Epithelial cell of proximal tubule (primary cell): Measurements from ENCODE around the gene GARIN5A. TPM values are rescaled to one million over a fixed set of nuclear protein-coding genes. Genes with fewer than 3 reads are reported as not detected.
A peak's percentile ranks its signal among the peaks of the same experiment; 100 is the strongest.

ENCODE experiments used
- DNase-seq: peaks from one replicate; pipeline ENCODE4 v3.0.0-alpha.2; 2011; ENCODE audit warnings: low read depth
- H3K4me3 ChIP-seq: 2 replicates; pipeline ENCODE4 v1.5.1; 2011; ENCODE audit warnings: low read depth, mild to moderate bottlenecking, low read length
- total RNA-seq: library from RNA; depleted of rRNA; stranded (reverse); fragments of >200 nt; gene quantifications from 2 replicates; pipeline ENCODE4 v1.2.3, GENCODE V29; 2015
- TF ChIP-seq, protein P1 (sequence below): conservative IDR thresholded peaks from 2 replicates; pipeline ENCODE4 v1.5.1; 2012; ENCODE audit warnings: low read depth, mild to moderate bottlenecking, low read length

Gene GARIN5A
- total RNA-seq, 1 donor from 2014 or later, result 0.69 TPM

DNA sequence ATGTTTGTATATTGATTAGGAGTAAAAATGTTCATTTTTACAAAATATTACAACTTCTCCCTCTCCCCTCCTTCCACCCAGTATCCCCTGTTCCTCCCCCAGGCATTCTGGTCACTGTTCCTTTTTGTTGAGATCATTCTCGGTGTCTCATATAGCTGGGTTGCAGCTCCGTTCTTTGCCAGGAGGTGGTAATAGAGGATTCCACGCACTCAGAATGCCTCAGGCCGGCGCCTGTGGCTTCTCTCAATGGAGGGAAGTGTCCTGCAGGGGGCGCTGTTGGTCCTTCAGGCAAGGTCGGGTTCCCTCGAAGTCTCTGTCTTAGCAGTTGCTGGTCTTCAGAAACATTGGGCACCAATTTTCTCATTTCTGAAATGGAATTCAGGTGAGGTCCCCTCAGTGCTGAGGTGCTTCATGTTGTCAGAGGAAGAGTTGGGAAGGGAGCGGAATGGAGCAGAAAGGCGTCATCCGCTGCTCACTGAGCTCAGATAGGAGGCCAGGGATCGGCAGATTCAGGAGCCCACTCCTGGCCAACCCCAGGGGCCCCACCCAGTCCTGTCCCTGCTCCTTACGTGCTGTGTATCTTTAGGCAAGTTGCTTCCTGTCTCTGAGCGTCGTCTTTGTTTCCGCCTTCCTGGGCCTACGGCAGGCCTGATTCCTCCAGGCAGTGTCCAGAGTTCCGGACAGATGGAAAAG lies 10.3 kb upstream of the GARIN5A start:
- TF ChIP-seq, protein P1, sequence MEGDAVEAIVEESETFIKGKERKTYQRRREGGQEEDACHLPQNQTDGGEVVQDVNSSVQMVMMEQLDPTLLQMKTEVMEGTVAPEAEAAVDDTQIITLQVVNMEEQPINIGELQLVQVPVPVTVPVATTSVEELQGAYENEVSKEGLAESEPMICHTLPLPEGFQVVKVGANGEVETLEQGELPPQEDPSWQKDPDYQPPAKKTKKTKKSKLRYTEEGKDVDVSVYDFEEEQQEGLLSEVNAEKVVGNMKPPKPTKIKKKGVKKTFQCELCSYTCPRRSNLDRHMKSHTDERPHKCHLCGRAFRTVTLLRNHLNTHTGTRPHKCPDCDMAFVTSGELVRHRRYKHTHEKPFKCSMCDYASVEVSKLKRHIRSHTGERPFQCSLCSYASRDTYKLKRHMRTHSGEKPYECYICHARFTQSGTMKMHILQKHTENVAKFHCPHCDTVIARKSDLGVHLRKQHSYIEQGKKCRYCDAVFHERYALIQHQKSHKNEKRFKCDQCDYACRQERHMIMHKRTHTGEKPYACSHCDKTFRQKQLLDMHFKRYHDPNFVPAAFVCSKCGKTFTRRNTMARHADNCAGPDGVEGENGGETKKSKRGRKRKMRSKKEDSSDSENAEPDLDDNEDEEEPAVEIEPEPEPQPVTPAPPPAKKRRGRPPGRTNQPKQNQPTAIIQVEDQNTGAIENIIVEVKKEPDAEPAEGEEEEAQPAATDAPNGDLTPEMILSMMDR, result peak; percentile 63
- no peak overlapping the region for H3K4me3 ChIP-seq
- DNase-seq, result no peak

DNA sequence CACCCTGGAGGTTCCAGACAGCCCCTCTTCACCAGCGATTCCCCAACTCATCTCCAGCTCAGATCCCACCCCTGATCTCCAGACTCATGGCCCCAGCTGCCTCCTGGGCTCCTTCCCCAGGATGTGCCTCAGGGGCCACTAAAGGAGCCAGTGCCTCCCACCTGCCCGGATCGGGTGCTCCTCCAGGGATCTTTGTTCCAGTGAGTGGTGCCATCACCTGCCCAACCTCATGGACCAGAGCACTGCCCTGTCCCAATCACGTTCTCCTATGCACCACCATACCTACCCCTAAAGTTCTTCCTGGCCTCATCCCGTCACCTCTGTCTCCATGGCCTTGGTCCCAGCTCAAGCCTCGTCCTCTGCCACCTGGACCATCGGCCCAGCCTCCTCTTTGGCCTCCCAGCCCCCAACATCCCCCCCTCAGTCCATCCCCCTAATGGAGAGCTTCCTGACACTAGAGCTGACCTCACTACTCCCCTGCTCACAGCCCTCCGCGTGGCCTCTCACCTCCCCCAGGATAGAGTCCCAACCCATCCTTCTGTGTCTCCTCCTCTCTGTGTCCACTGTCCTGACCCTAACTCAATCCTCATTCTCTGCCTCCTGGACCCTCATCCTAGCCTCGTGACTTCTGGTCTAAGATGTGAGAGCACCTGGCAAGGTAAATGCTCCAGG lies 8.8 kb upstream of the GARIN5A start:
- TF ChIP-seq, protein P1, result no peak
- H3K4me3 ChIP-seq, result no peak overlapping the region
- no peak for DNase-seq

DNA sequence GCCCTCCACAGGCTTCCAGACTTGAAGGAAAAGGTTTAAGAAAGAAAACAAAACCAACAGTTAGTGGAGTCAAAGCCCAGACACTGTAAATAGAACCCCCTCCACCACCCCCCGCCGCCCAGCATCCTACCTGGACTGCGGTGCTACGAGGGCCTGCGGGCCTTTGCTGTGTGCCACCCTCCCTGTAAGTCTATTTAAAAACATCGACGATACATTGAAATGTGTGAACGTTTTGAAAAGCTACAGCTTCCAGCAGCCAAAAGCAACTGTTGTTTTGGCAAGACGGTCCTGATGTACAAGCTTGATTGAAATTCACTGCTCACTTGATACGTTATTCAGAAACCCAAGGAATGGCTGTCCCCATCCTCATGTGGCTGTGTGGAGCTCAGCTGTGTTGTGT lies 6.3 kb upstream of the GARIN5A start:
- no peak overlapping the region for H3K4me3 ChIP-seq

DNA sequence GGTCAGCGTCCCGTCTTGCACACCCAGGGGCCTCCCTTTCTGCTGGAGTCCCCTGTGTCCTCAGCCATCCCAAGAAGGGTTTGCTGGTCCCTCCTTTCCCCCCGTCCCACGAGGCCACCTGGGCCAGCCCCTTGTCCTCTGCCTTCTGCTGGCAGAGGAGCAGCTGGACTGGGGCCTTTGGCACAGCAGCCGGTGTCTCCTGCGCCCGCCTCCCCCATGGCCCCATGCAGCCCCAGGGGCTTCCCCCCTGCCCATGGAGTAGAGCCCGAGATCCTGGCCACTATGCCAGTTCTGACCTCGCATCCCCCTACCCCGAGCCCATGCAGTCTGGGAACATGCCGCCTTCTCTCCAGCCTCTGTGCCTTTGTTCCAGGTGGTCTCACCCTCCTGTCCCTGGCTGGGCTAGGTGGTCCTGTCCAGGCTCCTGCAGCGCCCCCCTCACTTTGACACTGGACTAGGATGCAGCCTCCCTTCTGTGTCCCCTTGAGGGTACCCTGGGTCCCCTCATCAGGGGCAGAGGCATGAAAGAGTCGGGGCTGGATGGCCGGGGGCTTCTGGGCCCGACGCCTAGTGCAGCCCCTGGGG lies 5.7 kb upstream of the GARIN5A start:
- DNase-seq, result no peak
- no peak overlapping the region for H3K4me3 ChIP-seq
- TF ChIP-seq, protein P1, result no peak

More for the DNA sequence above, 6.3 kb upstream of the GARIN5A start:
- DNase-seq, result no peak
- TF ChIP-seq, protein P1, result no peak

DNA sequence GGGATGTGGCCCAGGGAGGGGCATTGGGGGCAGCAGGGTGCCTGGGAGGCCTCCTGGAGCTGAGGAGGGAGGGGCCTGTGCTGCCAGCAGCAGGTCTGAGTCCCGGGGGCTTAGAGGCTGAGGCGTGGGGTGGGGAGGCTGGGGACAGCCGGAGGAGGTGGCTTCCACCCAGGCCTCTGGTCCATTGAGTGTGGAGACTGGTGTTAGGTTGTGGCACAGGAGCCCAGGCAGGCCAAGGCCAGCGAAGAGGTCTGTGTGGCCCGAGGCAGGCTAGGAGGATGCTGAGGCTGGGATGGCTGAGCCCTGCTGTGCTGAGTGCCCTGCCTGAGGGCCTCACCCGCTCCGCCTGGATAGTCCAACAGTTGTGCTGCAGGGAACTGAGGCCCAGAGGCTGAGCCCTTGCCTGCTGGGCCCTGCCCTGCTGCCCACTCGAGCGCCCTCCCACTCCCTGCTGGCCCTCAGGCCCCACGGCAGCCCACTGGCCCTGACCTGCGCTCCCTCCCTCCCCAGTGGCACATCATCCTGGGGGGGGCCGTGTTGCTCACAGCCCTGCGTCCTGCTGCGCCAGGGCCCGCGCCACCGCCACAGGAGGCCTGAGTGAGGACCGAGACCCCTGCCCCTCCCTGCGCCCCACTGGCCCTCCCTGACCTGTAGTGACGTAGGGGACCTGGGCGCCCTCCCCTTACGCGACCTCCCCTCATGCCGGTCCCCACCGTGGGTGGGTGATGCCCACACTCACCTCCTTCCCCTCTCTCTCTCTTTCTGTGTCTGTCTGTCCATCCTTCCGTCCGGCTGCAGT lies 4.9 kb upstream of the GARIN5A start:
- no peak for DNase-seq
- TF ChIP-seq, protein P1, result no peak
- H3K4me3 ChIP-seq, result no peak overlapping the region

DNA sequence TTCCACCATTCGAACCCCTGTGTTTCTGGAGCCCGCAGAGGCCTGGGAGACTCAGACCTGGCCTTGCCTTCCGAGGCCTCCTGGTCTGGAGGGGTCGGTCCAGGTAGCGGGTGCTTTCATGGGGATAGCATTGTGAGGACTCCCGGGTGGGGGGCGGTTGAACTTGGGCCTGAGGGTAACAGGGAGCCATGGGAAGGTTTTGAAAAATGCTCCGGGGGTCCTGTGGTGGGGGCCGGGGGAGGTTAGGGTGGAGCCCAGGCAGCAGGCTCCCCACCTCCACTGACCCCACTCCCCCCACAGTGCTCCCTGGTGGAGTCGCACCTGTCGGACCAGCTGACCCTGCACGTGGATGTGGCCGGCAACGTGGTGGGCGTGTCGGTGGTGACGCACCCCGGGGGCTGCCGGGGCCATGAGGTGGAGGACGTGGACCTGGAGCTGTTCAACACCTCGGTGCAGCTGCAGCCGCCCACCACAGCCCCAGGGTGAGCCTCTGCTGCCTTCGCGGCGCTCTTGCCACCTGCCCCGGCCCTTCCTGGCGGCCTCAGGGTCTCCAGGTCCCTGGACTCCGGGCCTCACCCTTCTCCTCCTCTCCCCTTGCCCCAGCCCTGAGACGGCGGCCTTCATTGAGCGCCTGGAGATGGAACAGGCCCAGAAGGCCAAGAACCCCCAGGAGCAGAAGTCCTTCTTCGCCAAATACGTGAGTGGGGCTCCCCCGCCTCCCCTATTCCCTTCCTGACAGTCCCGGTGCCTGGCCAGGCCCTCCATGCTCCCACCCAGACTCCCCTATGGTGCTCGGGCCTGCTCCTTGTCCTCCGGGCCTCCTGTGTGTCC lies 3.8 kb upstream of the GARIN5A start:
- no peak overlapping the region for H3K4me3 ChIP-seq
- DNase-seq, result no peak
- TF ChIP-seq, protein P1, result no peak
